Activated CD8-positive, alpha-beta memory T cell treated with anti-CD3 and anti-CD28 coated beads for 1 hour (primary cell): ENCODE measurements around the gene C11orf98.

Source experiments
- DNase-seq, 2 donors: peaks; one replicate each; pipeline ENCODE4 v3.0.0-alpha.2; 2020; ENCODE audit warnings: low read depth in 1 of 2; ENCODE audit errors: extremely low read depth in 1 of 2

Gene C11orf98

DNA sequence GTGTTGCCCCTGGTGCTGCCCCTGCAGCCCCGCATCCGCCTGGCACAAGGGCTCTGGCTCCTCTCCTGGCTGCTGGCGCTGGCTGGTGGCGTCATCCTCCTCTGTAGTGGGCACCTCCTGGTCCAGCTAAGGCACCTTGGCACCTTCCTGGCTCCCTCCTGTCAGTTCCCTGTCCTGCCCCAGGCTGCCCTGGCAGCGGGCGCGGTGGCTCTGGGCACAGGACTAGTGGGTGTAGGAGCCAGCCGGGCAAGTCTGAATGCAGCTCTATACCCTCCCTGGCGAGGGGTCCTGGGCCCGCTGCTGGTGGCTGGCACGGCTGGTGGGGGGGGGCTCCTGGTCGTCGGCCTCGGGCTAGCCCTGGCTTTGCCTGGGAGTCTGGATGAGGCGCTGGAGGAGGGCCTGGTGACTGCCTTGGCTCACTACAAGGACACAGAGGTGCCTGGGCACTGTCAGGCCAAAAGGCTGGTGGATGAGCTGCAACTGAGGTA lies 51.7 kb downstream of the C11orf98 start:
- no peak for DNase-seq
